ENCODE measurements around the gene CROCC2.

Gene CROCC2

DNA sequence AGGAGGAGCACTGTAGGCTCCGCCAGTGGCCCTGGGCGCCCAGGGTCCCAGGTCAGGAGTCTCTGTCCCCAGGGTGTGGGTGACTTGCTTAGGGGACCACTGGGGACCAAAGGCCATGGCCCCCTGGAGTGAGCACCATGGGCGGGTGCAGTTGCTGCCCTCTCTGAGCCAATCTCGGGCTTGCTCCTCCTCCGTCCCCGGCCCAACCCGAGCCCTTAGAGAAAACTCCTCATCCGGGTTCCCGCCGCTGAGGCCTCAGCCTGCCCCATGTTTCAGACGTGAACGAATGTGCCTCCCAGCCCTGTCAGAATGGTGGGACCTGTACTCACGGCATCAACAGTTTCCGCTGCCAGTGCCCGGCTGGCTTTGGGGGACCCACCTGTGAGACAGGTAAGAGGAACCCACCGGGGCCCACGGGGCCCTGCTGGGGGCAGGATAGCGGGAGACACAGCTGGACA is 130.9 kb downstream of the CROCC2 start:
- TF ChIP-seq GABPA (IDR thresholded peaks at IDR 0.05; ENCODE audit: low read depth) (no peak), SPI1 (IDR thresholded peaks at IDR 0.05; ENCODE audit: borderline replicate concordance, low read depth) (no peak), POLR2AphosphoS5 (IDR thresholded peaks at IDR 0.05; ENCODE audit: low read depth) (no peak)
- TF ChIP-seq, protein P1, sequence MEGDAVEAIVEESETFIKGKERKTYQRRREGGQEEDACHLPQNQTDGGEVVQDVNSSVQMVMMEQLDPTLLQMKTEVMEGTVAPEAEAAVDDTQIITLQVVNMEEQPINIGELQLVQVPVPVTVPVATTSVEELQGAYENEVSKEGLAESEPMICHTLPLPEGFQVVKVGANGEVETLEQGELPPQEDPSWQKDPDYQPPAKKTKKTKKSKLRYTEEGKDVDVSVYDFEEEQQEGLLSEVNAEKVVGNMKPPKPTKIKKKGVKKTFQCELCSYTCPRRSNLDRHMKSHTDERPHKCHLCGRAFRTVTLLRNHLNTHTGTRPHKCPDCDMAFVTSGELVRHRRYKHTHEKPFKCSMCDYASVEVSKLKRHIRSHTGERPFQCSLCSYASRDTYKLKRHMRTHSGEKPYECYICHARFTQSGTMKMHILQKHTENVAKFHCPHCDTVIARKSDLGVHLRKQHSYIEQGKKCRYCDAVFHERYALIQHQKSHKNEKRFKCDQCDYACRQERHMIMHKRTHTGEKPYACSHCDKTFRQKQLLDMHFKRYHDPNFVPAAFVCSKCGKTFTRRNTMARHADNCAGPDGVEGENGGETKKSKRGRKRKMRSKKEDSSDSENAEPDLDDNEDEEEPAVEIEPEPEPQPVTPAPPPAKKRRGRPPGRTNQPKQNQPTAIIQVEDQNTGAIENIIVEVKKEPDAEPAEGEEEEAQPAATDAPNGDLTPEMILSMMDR (IDR thresholded peaks at IDR 0.05; ENCODE audit: insufficient read depth, low read length): no peak
- TF ChIP-seq, protein P2, sequence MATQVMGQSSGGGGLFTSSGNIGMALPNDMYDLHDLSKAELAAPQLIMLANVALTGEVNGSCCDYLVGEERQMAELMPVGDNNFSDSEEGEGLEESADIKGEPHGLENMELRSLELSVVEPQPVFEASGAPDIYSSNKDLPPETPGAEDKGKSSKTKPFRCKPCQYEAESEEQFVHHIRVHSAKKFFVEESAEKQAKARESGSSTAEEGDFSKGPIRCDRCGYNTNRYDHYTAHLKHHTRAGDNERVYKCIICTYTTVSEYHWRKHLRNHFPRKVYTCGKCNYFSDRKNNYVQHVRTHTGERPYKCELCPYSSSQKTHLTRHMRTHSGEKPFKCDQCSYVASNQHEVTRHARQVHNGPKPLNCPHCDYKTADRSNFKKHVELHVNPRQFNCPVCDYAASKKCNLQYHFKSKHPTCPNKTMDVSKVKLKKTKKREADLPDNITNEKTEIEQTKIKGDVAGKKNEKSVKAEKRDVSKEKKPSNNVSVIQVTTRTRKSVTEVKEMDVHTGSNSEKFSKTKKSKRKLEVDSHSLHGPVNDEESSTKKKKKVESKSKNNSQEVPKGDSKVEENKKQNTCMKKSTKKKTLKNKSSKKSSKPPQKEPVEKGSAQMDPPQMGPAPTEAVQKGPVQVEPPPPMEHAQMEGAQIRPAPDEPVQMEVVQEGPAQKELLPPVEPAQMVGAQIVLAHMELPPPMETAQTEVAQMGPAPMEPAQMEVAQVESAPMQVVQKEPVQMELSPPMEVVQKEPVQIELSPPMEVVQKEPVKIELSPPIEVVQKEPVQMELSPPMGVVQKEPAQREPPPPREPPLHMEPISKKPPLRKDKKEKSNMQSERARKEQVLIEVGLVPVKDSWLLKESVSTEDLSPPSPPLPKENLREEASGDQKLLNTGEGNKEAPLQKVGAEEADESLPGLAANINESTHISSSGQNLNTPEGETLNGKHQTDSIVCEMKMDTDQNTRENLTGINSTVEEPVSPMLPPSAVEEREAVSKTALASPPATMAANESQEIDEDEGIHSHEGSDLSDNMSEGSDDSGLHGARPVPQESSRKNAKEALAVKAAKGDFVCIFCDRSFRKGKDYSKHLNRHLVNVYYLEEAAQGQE (IDR thresholded peaks at IDR 0.05; ENCODE audit: insufficient replicate concordance, low read depth): no peak
- Histone ChIP-seq H3K4me3 (replicated peaks; ENCODE audit: insufficient read depth, low read length) (no peak overlapping the region), H3K27me3 (ENCODE audit: insufficient read depth, poor library complexity, severe bottlenecking) (peaks cover 23% of the 10 kb centered on the region), H3K27ac (replicated peaks) (no peak overlapping the region)
- no peak for DNase-seq (ENCODE audit: low read depth in 1 of 2, low spot score in 1 of 2)

DNA sequence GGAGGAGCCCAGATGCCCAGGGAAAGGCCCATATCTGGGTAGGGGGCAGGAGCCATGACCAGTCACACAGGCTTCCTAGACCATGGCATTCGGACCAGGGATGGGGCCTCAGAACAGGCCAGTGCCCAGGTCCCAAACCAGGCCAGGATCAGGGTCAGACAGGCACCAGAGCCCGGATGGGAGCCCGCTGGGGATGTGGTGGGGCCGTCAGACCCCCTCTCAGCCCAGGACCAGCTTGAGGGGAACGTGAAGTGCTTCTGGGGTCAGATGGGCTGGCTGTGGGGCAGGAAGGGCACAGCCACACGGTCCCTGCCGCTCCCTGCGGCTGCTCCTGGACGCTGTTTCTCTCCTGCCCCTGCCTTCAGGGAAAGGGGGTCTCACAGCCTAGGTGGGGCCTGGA is 131.4 kb downstream of the CROCC2 start:
- no peak overlapping the region for H3K27ac ChIP-seq (replicated peaks)
- peaks cover 23% of the 10 kb centered on the region for H3K27me3 ChIP-seq (ENCODE audit: insufficient read depth, poor library complexity, severe bottlenecking)
- TF ChIP-seq SPI1 (IDR thresholded peaks at IDR 0.05; ENCODE audit: borderline replicate concordance, low read depth): no peak
- TF ChIP-seq, protein P1 (IDR thresholded peaks at IDR 0.05; ENCODE audit: insufficient read depth, low read length): no peak
- TF ChIP-seq, protein P2 (IDR thresholded peaks at IDR 0.05; ENCODE audit: insufficient replicate concordance, low read depth): no peak
- no peak for TF ChIP-seq POLR2AphosphoS5 (IDR thresholded peaks at IDR 0.05; ENCODE audit: low read depth)
- no peak for TF ChIP-seq GABPA (IDR thresholded peaks at IDR 0.05; ENCODE audit: low read depth)
- no peak for DNase-seq (ENCODE audit: low read depth in 1 of 2, low spot score in 1 of 2)
- H3K4me3 ChIP-seq (replicated peaks; ENCODE audit: insufficient read depth, low read length): no peak overlapping the region

DNA sequence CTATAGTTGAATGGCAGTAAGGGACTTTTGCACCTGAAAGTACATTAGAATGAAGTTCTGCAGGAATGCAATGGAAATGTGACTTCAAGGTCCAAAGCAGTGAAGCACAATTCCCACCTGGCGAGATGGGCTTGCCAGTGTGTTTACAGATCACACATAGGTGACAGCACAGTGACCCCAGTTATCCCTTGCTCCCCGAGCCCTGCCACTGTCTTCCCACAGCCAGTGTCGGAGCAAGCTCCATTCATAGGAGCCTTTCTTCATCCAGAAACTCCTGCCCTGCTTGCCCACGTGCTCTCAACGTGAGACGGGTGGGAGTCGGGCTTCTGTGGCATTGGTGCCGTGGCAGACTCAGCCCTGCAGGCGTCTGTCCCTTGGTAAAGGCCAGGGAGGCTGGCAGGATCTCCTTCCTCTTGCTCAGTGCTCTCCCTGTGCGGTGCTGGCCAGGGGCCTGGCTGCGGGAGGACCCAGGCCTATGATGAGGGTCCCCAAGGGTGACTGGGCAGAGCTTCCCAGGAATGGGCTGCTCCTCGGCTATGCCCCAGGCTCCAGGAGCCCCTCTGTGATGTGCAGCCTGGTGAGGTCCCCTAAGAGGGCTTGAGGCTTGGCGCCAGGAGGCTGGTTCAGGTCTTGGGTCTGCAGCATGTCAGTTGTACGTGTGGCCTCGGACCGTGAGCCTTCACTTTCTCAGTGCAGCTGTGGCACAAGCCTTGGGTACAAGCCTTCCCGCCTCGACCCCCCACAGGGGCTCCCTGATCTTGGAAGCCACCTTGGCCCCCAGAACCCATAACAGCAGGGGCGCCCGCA is 132.4 kb downstream of the CROCC2 start:
- TF ChIP-seq GABPA (IDR thresholded peaks at IDR 0.05; ENCODE audit: low read depth): no peak
- TF ChIP-seq SPI1 (IDR thresholded peaks at IDR 0.05; ENCODE audit: borderline replicate concordance, low read depth): no peak
- TF ChIP-seq POLR2AphosphoS5 (IDR thresholded peaks at IDR 0.05; ENCODE audit: low read depth): no peak
- TF ChIP-seq, protein P2 (IDR thresholded peaks at IDR 0.05; ENCODE audit: insufficient replicate concordance, low read depth): no peak
- TF ChIP-seq, protein P1 (IDR thresholded peaks at IDR 0.05; ENCODE audit: insufficient read depth, low read length): no peak
- no peak overlapping the region for H3K27ac ChIP-seq (replicated peaks)
- no peak for DNase-seq (ENCODE audit: low read depth in 1 of 2, low spot score in 1 of 2)
- H3K4me3 ChIP-seq (replicated peaks; ENCODE audit: insufficient read depth, low read length): no peak overlapping the region
- H3K27me3 ChIP-seq (ENCODE audit: insufficient read depth, poor library complexity, severe bottlenecking): peaks cover 27% of the 10 kb centered on the region

Data from HL-60 (cell line).